NCI-H1417 treated with DMSO at 0.1 percent for 48 hours (cell line): ENCODE results near the gene PPP4R1.

ENCODE experiments used
- DNase-seq: peaks from one replicate; lab custom pipeline; 2025; lab: John Stamatoyannopoulos, UW

The PPP4R1 gene

DNA sequence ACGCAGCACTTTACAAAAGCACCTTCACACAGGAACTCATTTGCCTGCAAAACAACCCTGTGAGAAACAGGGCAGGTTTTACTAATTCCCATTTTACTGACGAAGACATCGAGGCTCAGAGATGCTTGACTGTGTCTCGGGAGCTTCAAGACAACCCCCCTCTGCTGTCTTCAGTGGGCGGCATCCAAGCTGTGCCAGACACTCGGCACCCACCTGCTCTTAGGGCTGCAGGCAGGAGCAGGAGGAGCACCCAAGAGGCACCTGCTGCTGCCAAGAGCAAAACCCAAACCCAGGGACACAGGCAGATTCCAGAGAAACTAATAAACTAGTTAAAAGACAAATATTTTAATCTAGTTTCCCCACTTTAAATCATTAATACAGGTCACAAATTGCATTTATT is 67.9 kb downstream of the PPP4R1 start:
- DNase-seq, result no peak

DNA sequence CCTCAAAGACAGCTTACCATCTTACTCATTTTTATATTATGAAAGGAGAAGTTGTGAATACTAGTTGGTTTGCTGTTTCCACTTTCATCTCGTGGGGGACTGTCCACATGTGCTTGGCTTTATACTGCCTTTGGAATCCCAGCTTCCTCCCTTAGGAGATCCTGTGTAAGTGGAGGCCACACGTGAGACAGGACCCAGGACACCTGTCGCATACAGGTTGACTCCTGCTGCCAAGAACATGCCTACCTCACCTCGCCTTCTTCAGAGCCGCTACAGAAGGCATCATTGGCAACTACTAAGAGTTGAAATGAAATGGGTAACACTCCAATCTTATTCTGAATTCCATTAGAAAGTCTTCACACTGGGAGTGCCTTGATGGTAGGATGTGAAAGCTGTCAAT is 69.3 kb downstream of the PPP4R1 start:
- no peak for DNase-seq

DNA sequence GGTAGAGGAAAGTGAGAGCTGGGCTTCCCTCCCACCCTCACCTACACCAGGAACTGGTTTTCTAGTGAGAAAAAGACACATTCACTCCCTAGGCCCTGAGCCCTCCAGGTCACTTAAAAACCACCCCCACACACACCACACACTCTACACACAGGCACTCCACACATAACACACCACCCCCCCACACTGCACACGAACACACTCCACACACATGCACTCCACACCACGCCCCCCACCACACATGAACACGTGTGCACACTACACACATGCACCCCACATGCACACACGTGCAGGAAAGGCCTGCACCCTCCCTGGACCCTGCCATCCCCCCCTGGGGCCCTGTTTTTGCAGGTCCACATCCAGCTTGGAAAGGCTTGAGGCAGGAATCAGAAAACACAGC is 71.4 kb downstream of the PPP4R1 start:
- DNase-seq, result no peak

DNA sequence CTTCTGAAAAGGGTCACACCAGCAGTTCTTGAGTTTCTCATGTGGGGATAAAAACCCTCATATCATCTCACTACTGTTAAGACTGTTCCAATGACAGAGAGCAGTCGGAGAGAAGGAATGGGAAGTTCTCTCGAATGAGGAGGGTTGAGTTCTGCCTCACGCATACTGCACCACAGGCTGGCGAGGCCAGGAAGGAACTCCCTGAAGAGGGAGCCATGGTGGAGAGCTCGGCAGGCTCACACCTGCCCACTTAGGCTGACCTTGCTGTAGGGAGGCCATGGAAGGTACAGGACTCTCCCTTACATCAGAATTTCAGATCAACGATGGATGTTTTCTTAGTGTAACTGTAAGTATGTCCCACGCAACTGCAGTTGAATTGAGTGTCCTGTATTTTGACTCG is 74.4 kb downstream of the PPP4R1 start:
- DNase-seq, result no peak

DNA sequence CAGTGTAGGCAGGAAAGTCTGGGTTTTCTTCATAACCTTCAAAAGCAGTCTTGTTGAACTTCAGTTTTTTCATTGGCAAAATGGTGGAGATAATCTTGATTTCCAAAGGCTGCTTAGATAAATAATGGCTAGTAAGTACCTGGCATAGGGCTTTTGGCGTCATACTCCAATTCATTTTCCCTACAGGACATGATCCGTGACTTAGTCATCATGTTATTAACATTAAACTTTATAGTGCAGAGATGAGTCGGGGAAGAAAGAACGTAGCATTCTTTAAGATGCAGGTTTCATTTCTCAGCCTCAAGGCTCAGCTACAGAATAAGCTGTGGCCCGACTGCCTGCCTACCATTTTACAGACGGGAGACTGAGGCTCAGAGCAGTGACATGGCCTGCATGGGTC is 75.1 kb downstream of the PPP4R1 start:
- DNase-seq, result no peak

DNA sequence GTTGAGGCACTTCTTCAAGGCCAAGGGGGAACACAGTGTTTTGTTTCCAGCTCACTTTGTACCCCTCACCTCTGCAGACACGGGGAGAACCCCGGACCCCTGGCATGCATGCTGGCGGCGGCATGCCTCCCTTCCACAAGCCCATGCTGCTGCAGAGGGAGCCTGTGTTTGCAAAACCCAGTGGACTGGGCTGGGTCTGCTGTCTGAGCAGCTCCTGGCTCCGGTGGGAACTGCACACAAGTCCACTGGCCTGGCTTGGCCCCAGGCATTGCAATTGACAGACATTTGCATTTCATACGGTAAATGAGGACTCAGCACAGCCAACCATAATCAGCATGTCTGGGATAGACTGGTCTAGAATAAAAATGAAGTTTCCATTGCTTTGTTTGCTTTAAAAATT is 76.7 kb downstream of the PPP4R1 start:
- no peak for DNase-seq

DNA sequence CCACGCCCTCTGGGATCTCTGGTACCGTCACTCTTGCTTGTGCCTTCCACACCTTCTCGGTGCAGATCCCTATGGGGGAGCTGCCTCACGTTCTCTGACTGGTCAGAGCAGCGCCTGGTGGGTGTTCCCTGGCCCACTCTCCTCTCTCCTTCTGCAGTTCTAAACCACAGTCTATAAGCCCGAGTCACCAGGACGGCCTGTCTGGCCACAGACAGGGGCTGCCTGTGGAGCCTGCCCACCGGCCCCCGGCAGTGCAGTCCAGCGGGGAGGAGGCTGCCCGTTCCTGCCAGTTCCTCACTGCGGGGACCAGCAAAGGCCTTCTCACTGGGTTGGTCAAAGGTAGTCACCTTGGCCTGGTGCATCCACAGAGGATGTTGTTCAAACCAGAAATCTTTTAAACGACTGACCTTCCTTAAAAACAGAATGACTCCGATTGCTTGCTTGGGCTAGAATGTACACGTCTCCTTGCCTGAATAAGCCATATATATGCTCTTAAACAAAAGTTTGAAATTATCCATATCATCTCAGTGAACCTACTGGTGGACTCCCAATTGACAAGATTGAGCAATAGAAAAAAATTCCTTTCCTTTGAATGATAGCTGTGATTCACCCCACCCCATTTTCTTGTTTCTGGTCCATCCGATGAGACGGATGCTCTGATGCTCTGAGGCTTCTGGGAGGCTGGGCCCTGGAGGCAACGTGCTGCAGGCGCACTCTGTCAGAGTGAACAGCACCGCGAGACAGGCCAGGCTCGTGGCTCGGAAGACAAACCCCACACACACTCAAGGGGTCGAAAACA is 77.8 kb downstream of the PPP4R1 start:
- no peak for DNase-seq

DNA sequence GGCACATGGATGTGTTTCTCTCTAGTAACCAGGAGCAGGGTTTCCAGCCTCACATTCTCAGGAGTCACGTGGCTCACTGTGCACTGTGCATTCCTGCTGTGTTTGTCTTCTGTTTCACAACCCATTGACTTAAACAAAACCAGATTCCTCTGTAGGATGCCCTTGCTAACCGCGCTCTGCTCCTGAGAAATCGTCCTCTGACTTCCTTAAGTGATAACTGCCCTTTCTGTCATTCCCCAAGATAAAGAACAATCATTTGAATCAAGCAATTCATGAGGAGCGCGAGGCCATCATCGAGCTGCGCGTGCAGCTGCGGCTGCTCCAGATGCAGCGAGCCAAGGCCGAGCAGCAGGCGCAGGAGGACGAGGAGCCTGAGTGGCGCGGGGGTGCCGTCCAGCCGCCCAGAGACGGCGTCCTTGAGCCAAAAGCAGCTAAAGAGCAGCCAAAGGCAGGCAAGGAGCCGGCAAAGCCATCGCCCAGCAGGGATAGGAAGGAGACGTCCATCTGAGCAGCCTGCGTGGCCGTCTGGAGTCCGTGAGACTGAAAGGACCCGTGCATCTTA is 78.8 kb downstream of the PPP4R1 start:
- DNase-seq, result no peak

DNA sequence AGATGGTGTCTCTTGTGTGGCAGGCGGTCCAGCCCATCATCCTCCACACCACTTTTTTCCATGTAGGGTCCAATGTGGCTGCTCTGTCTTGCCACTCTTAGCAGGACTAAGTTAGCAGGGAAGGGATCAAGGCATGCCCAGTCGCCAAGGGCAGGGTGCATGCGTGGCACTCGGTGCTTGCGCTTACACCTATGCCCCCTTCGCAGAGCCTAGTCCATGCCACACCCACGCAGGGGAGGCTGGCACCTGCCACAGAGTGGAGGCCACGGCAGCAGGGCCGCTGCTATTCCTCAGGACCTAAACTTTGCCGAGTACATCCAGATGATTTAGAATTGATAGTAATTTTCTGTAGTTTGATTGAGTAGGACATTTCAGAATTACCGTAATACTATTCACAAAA is 79.5 kb downstream of the PPP4R1 start:
- no peak for DNase-seq

DNA sequence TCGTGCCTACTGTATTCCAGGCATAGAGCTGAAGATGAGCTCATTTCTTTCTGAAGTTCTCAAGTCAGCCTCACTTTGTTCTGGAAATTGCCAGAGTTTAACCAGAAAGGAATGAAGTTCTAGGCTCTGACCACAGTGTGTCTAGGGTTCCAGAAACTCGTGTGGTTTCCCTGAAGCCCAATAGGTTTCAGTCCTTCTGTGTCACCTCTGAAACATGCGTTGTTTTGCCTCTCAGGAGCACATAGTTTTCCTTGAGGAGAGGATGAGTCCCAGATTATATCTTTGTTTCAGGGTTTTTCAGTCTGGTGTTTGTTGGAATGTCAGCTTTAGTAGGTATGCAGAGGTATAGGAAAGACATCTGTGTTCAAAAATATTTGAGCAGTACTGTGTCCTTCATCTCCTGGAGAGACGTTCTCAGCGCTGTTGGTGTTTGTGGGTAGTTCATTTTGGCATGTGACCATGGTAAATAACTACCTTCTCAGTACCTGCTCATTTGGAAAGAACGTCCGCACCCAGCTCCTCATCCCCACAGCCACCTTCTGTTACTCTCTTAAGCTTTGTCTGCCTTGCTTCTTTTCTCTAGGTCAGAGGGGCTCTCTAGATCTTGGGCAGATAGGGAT is 82.5 kb downstream of the PPP4R1 start:
- no peak for DNase-seq

DNA sequence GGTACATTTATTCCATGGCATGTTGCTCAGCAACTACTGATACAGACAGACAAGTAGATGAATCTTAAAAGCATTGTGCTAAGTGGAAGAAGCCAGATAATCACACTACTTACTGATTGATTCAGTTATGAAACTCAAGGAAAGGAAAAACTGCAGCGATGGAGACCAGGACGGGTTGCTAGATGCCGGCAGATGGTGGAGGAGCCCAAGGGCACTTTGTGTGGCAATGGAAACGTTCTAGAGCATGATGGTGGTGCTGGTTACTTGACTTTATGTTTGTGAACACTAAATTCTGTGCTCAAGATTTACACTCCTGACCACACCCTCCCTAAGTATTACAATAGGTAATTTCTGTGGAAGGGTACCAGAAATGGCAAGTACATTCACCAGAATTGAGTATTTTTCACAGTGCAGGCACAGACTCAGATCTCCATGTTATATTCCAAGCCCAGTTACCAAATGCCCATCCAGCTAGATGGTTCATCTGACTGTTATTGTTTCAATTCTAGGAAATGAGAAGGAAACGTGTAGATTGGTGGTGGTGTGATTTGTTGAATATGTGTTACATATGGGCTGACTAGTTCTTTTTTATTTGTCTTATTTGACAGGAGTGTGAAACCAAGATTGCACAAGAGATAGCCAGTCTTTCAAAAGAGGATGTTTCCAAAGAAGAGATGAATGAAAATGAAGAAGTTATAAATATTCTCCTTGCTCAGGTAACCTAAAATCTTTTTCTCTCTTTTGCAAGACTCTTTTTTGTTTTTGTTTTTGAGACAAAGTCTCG is 83.9 kb downstream of the PPP4R1 start:
- no peak for DNase-seq

DNA sequence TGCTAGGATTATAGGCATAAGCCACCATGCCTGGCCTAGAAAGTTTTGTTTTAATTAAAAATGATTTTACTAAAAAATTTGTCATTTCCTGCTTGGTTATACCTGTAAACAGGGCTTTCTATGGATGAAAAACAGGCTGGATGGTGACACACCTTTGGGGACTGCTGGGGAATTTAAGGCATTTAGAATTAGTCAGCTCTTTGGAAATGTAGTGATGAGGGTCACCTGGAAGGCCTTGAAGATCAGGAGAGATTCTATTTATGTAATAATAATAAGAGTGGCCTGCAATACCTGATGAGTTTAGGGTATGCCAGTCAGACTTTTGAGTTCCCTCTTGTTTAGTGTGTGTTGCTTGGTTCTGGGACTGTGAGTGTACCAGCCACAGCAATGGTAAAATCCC is 87.9 kb downstream of the PPP4R1 start:
- DNase-seq, result no peak

DNA sequence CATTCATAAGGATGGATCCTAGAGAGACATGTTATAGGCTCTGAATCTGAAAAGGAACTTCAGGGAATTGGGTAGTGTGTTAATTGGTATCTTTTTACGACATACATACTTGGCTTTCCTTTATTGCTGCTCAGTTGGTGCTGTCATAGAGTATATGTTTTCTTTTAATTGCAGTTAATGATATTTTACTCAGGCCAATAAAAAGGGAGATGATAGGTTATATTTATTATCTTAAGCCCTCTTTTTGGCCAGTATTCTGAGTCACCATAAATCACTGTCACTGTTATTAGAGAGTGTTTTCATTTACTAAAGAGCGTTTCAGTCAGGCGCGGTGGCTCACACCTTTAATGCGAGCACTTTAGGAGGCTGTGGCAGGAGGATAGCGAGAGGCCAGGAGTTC is 91.4 kb downstream of the PPP4R1 start:
- peak; percentile 25 for DNase-seq

DNA sequence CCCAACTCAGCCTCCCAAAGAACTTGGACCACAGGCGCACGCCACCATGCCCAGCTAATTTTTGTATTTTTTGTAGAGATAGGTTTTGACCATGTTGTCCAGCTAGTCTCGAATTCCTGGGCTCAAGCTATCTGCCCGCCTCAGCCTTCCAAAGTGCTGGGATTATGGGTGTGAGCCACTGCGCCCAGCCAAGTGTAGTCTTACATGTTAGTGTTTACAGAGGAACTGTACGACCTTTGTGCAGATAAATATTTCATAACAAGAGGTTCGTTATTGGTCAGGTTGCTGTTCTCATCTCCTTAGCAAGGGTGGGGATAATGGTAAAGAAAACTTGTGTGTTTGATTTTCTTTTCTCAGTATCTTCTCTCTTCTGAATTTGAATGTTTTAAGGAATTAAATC is 92.6 kb downstream of the PPP4R1 start:
- no peak for DNase-seq

DNA sequence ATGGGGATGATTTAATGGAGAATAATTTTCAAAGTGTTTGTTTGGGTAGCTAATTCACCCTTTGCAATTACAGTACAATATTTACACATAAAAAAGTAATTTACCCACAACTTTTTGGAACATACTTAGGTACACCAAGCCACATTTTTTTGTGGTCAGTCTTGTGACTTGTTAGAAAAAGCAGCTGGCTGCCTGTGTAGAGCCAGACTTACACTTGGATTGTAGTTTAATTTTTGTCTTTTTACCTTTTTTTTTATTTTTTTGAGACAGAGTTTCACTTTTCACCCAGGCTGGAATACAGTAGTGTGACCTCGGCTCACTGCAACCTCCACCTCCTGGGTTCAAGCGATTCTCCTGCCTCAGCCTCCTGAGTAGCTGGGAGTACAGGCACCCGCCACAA is 93.7 kb downstream of the PPP4R1 start:
- no peak for DNase-seq

DNA sequence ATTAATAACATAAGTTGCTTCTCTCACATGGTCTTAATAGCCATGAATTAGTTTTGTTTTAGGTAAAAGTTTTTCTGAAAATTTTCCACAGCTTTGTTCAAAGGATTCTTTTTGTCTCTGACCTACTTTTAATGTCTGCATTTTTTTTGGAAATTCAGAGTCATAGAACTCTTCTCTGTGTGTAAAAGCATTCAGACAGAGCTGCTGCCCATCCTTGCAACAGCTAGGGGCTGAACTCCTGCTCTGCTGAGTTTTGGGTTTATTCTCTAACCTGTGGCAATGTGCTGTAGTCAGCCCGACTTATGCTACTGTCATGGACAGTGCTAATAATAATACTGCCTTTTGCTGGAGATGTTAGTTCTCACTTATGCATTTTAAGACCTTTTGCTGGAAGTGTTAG is 95.0 kb downstream of the PPP4R1 start:
- no peak for DNase-seq

DNA sequence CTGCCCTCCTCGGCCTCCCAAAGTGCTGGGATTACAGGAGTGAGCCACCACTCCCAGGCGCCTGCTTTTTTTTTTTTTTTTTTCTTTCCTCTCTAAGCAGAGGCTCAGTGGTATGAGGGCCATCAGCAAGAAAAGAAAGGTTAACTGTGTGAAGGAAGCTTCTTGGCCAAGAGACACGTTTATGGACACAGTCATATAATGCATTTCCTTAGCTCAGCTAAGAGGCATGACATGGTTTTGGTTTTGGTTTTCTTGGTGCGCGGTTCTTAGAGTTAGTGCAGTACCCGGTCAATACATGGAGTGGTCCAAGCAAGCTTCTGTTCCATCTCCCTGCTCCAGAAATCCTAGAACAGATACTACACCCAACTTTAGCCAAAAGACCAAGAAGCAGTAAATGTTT is 96.5 kb downstream of the PPP4R1 start:
- no peak for DNase-seq

DNA sequence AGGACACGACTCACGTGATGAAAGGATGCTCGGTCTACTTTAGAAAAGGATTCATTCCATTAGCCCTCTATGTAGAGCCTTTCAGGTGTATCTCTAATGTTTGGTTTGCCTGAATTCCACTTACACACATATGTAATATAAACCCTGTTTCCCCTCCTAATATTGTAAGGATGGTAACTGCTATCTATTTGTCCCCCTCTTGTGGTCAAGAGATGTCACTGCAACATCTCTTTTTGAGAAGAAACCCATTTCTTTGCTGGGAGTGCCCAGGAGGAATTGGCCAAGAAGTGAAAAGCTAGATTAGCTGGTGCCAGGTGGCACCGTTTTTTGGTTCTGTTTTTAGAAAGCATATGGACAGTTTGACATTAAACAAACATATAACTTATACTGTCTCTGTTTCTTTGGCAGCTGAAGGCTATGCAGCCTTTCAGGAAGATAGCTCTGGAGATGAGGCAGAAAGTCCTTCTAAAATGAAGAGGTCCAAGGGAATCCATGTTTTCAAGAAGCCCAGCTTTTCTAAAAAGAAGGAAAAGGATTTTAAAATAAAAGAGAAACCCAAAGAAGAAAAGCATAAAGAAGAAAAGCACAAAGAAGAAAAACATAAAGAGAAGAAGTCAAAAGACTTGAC is 97.8 kb downstream of the PPP4R1 start:
- DNase-seq, result no peak

DNA sequence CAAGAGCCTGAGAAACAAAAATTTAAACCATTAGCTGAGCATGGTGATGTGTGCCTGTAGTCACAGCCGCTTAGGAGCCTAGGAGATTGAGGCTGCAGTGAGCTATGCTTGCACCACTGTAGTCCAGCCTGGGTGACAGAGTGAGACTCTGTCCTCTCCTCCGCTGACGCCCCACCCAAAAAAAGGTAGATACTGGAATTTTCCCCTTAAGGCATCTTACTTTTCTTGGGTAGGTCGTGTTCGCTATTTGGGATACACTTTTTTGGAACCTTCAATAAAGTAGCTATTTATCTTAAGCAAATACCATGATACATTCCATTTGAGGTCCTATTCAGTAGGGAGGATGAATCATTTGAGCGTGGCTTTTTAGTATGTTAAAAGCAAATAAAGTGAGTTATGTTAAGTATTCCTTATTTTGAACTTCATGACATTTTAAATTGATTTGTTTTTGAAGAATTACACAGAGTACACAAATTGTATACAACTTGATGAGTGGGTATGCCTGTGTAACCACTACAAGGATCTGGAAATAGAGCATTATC is 100.3 kb downstream of the PPP4R1 start:
- DNase-seq, result no peak

DNA sequence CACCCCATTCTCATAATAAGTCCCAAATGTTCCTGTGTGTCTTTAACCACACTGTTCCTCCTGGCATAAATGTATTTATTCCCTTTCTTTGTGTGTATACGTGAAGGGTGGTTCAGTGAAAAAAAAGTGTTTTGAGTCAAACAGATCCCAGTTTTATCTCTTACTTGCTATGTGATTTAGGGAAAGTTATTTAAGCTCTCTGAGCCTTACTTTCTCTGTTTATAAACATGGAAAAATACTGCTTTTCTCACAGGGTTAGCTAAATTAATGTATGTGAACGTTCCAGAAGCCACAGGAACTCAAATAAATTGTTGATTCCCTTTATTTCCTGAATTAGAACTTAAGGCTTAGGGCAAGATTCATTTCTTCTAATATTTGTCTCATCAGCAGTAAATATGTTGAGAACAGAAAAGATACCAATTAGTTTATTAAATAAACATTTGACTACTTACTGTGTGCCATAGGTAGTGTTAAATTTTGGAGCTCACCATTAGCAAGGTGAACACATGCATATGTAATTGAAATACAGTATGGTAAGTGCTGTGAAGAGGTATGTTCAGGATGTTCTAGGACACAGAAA is 105.8 kb downstream of the PPP4R1 start:
- DNase-seq, result no peak

DNA sequence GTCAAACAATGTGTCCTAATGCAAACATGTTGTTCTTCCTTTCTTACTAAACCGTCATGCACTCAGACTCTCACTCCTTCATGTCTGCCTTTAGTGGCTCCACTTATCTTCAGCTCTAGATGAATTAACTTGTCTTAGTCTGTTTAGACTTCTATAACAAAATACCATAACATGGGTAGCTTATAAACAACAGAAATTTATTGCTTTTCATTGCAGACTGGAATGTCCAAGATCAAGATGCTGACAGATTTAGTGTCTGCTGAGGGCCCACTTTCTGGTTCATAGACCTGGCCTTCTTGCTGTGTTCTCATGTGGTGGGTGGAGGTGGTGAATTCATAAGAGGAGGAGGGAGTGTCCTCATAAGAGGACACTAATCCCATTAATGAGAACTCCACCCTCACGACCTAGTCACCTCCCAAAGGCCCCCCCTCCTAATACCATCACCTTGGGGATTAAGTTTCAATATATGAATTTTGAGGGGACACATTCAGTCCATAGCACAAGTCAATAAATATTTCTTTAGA is 106.7 kb downstream of the PPP4R1 start:
- no peak for DNase-seq
